Measurements from ENCODE around the gene ATF7IP.

- TF ChIP-seq ZNF274 (IDR thresholded peaks at IDR 0.05; ENCODE audit: low read depth, low read length): no peak
- TF ChIP-seq YY1 (IDR thresholded peaks at IDR 0.05; ENCODE audit: insufficient read depth, insufficient read length): no peak
Measured at GRCh38 chr12:14326699-14327098, 38.8 kb upstream of the ATF7IP start.

All from NT2/D1 (cell line).